Endodermal cell (in vitro differentiated cells): ENCODE results near the gene FXR2. TPM values are rescaled to one million over a fixed set of nuclear protein-coding genes. Genes with fewer than 3 reads are reported as not detected.

ENCODE experiments used
- DNase-seq: peaks from one replicate; pipeline ENCODE4 v3.0.0-alpha.2; 2017
- H3K27ac ChIP-seq: 2 replicates; pipeline ENCODE4 v1.5.1; 2013; ENCODE audit warnings: mild to moderate bottlenecking, low read depth, low read length, moderate library complexity
- H3K27me3 ChIP-seq: 2 replicates; pipeline ENCODE4 v1.6.1; 2013; ENCODE audit warnings: mild to moderate bottlenecking, low read length, moderate library complexity; ENCODE audit not compliant: insufficient read depth, control insufficient read depth, poor library complexity, severe bottlenecking
- H3K36me3 ChIP-seq: 2 replicates; pipeline ENCODE4 v1.7.0; 2013; ENCODE audit warnings: mild to moderate bottlenecking, low read length, moderate library complexity; ENCODE audit not compliant: control insufficient read depth, insufficient read depth
- H3K4me1 ChIP-seq: one replicate; pipeline ENCODE4 v1.7.0; 2013; ENCODE audit warnings: low read length; ENCODE audit not compliant: control insufficient read depth, insufficient read depth
- H3K4me3 ChIP-seq: 2 replicates; pipeline ENCODE4 v1.5.1; 2013; ENCODE audit warnings: mild to moderate bottlenecking, low read length, moderate library complexity
- H3K9ac ChIP-seq: 2 replicates; pipeline ENCODE4 v1.6.1; 2013; ENCODE audit warnings: mild to moderate bottlenecking, low read length, moderate library complexity; ENCODE audit not compliant: poor library complexity, severe bottlenecking; ENCODE audit errors: extremely low read depth
- H3K9me3 ChIP-seq: 2 replicates; pipeline ENCODE4 v1.6.1; 2013; ENCODE audit warnings: mild to moderate bottlenecking, low read length, moderate library complexity; ENCODE audit not compliant: control insufficient read depth
- H3K27ac Mint-ChIP-seq: 2 replicates; pipeline ENCODE4 v1.8.0; 2020; ENCODE audit warnings: mixed read lengths
- H3K27me3 Mint-ChIP-seq: 2 replicates; pipeline ENCODE4 v1.8.0; 2021; ENCODE audit warnings: mild to moderate bottlenecking, mixed read lengths; ENCODE audit not compliant: insufficient read depth
- H3K36me3 Mint-ChIP-seq: 2 replicates; pipeline ENCODE4 v1.8.0; 2020; ENCODE audit warnings: low read depth, mixed read lengths
- H3K4me1 Mint-ChIP-seq: 2 replicates; pipeline ENCODE4 v1.8.0; 2020; ENCODE audit warnings: mixed read lengths
- H3K4me3 Mint-ChIP-seq: 2 replicates; pipeline ENCODE4 v1.8.0; 2020; ENCODE audit warnings: mild to moderate bottlenecking, moderate library complexity, mixed read lengths
- H3K9me3 Mint-ChIP-seq: 2 replicates; pipeline ENCODE4 v1.8.0; 2020; ENCODE audit warnings: mild to moderate bottlenecking, mixed read lengths
- CTCF ChIP-seq: fragments of 200-600 bp; sonication (generic); conservative IDR thresholded peaks from 2 replicates; pipeline ENCODE4 v1.5.0; 2021; ENCODE audit warnings: antibody characterized with exemption, mild to moderate bottlenecking
- WGBS, 2 experiments: methylation state at CpG; one replicate each; pipeline versions ENCODE4 v1.1.5 to v1.1.7; 2013; ENCODE audit warnings: missing lambda C conversion rate in 2 of 2, mixed read lengths in 1 of 2; ENCODE audit not compliant: insufficient coverage in 1 of 2, insufficient read length in 1 of 2; 5-methylcytosine and 5-hydroxymethylcytosine counted together
- total RNA-seq, 2 donors: library from RNA; stranded (reverse); fragmentation: NEBNext Ultra II Directional in 1 of 2; extraction: Animal tissue kit (Norgen Biotek cat#: 25700) in 1 of 2; gene quantifications; 2 replicates in 1 of 2; 3 replicates in 1 of 2; pipeline ENCODE4 v1.2.1, GENCODE V29; 2021

Gene FXR2
- total RNA-seq, 2 donors from 2014 or later, result 52.1 to 53.9 TPM

GRCh38 chr17:7560172-7561027, 54.3 kb downstream of the FXR2 start:
- H3K27me3 ChIP-seq, result no peaks in the 10 kb centered on the region
- H3K9me3 Mint-ChIP-seq, result no peaks in the 10 kb centered on the region
- peaks cover 35% of the 10 kb centered on the region for H3K4me1 Mint-ChIP-seq
- H3K27me3 Mint-ChIP-seq, result no peaks in the 10 kb centered on the region
- H3K9ac ChIP-seq, result peak overlapping the region; percentile 21
- peak; percentile 98 for DNase-seq
- peak overlapping the region; percentile 99 for H3K4me3 ChIP-seq
- peak overlapping the region; percentile 79 for H3K4me3 Mint-ChIP-seq
- H3K27ac ChIP-seq, result peak overlapping the region; percentile 77
- H3K27ac Mint-ChIP-seq, result peak overlapping the region; percentile 98
- no peaks in the 10 kb centered on the region for H3K9me3 ChIP-seq
- H3K36me3 Mint-ChIP-seq, result peaks cover 17% of the 10 kb centered on the region
- WGBS, 2 experiments, result 32 to 42% methylated on average over 15 to 20 of the region's 22 CpGs
- H3K4me1 ChIP-seq, result peaks cover 3% of the 10 kb centered on the region
- H3K36me3 ChIP-seq, result peaks cover 20% of the 10 kb centered on the region
- peak; percentile 77 for TF ChIP-seq CTCF

GRCh38 chr17:7559320-7560171, 55.2 kb downstream of the FXR2 start:
- Mint-ChIP-seq H3K27me3 (no peaks in the 10 kb centered on the region), H3K4me3 (peak overlapping the region; percentile 79), H3K36me3 (peaks cover 9% of the 10 kb centered on the region), H3K4me1 (peaks cover 35% of the 10 kb centered on the region), H3K27ac (peak overlapping the region; percentile 98), H3K9me3 (no peaks in the 10 kb centered on the region)
- H3K9ac ChIP-seq, result no peak overlapping the region
- peaks cover 12% of the 10 kb centered on the region for H3K36me3 ChIP-seq
- H3K4me1 ChIP-seq, result peaks cover 3% of the 10 kb centered on the region
- peak; percentile 63 for DNase-seq
- no peaks in the 10 kb centered on the region for H3K9me3 ChIP-seq
- no peak overlapping the region for H3K27ac ChIP-seq
- no peaks in the 10 kb centered on the region for H3K27me3 ChIP-seq
- H3K4me3 ChIP-seq, result no peak overlapping the region
- TF ChIP-seq CTCF, result no peak
- WGBS, 2 experiments, result 88 to 92% methylated on average over 14 to 18 of the region's 18 CpGs

GRCh38 chr17:7558544-7559319, 56.0 kb downstream of the FXR2 start, which contains the start of gene TNFSF13:
TSS of gene TNFSF13 (plus strand) at chr17:7558750. CDS start at chr17:7559040, 290 bp downstream.
- Mint-ChIP-seq H3K27ac (peak within 1 kb of the TSS; percentile 78), H3K36me3 (peaks cover 4% of the 10 kb centered on the region), H3K4me3 (peak within 1 kb of the TSS; percentile 31), H3K4me1 (peaks cover 35% of the 10 kb centered on the region), H3K9me3 (no peaks in the 10 kb centered on the region), H3K27me3 (no peaks in the 10 kb centered on the region)
- Histone ChIP-seq H3K36me3 (peaks cover 4% of the 10 kb centered on the region), H3K27ac (no peak within 1 kb of the TSS), H3K9ac (no peak within 1 kb of the TSS), H3K9me3 (no peaks in the 10 kb centered on the region), H3K27me3 (no peaks in the 10 kb centered on the region), H3K4me3 (no peak within 1 kb of the TSS), H3K4me1 (peaks cover 3% of the 10 kb centered on the region)
- no peak for DNase-seq
- no peak for TF ChIP-seq CTCF
- 88 to 91% methylated on average over 9 to 16 of the region's 16 CpGs for WGBS, 2 experiments
